WTC11 (cell line): ENCODE data around the gene ADAMTS7. TPM values are rescaled to one million over a fixed set of nuclear protein-coding genes. Genes with fewer than 3 reads are reported as not detected.
"Not testable (repeated sequence)": the region's sequence is repeated elsewhere in the genome, so short reads cannot be mapped to it uniquely, and the experiment has no call there.

ENCODE experiments used
- ATAC-seq: fragments of 200-7000 bp; cut with Tn5 transposase; 2 replicates; pipeline ENCODE4 v1.10.0; 2021; ENCODE audit warnings: mild to moderate bottlenecking, moderate library complexity
- CTCF ChIA-PET: fragments of 300-600 bp; sonication (Branson Sonifier 250); formaldehyde crosslinking; loops from one replicate; lab custom pipeline; 2021; ENCODE audit warnings: antibody characterized with exemption; lab: Charles Lee
- POLR2A ChIA-PET: fragments of 350-600 bp; sonication (Branson Sonifier 250); formaldehyde crosslinking; loops from one replicate; lab custom pipeline; 2021; ENCODE audit warnings: antibody characterized with exemption; lab: Charles Lee
- DNase-seq: peaks from one replicate; pipeline ENCODE4 v3.0.0; 2021; ENCODE audit warnings: low spot score
- H3K27ac Mint-ChIP-seq: 2 replicates; pipeline ENCODE4 v1.8.0; 2021; ENCODE audit warnings: mixed read lengths
- H3K27me3 Mint-ChIP-seq: 2 replicates; pipeline ENCODE4 v1.8.0; 2021; ENCODE audit warnings: low read depth, mild to moderate bottlenecking, moderate library complexity, mixed read lengths
- H3K36me3 Mint-ChIP-seq: 2 replicates; pipeline ENCODE4 v1.8.0; 2021; ENCODE audit warnings: mixed read lengths
- H3K4me1 Mint-ChIP-seq: 2 replicates; pipeline ENCODE4 v1.8.0; 2022; ENCODE audit warnings: mixed read lengths
- H3K4me3 Mint-ChIP-seq: 2 replicates; pipeline ENCODE4 v1.8.0; 2021; ENCODE audit warnings: mild to moderate bottlenecking, moderate library complexity, mixed read lengths
- H3K9me3 Mint-ChIP-seq: 2 replicates; pipeline ENCODE4 v1.8.0; 2021; ENCODE audit warnings: mixed read lengths
- AR ChIP-seq: fragments of 250-450 bp; sonication (Bioruptor Pico); IDR thresholded peaks from 2 replicates; pipeline ENCODE4 v1.9.0; 2021; ENCODE audit warnings: mild to moderate bottlenecking
- ATF3 ChIP-seq: sonication (generic); formaldehyde crosslinking; conservative IDR thresholded peaks from 2 replicates; pipeline ENCODE4 v1.8.1; 2022; ENCODE audit warnings: mild to moderate bottlenecking, missing genetic modification reagents
- ATF6 ChIP-seq: sonication (generic); formaldehyde crosslinking; IDR thresholded peaks from 2 replicates; pipeline ENCODE4 v1.8.1; 2023; ENCODE audit warnings: mild to moderate bottlenecking, missing genetic modification reagents
- GRHL2 ChIP-seq: fragments of 250-450 bp; sonication (Bioruptor Pico); IDR thresholded peaks from 2 replicates; pipeline ENCODE4 v1.8.0; 2022; ENCODE audit warnings: mild to moderate bottlenecking, moderate library complexity; ENCODE audit not compliant: insufficient replicate concordance, severe bottlenecking
- MXD4 ChIP-seq: fragments of 250-450 bp; sonication (Bioruptor Pico); IDR thresholded peaks from 2 replicates; pipeline ENCODE4 v1.8.0; 2021; ENCODE audit warnings: mild to moderate bottlenecking, moderate library complexity, borderline replicate concordance
- MYBL2 ChIP-seq: sonication (generic); formaldehyde crosslinking; IDR thresholded peaks from 2 replicates; pipeline ENCODE4 v1.8.1; 2023; ENCODE audit warnings: mild to moderate bottlenecking, moderate library complexity, missing genetic modification reagents
- NFE2L1 ChIP-seq: sonication (generic); formaldehyde crosslinking; IDR thresholded peaks from 2 replicates; pipeline ENCODE4 v1.8.1; 2023; ENCODE audit warnings: missing genetic modification reagents
- NR1H2 ChIP-seq: sonication (generic); formaldehyde crosslinking; IDR thresholded peaks from 2 replicates; pipeline ENCODE4 v1.9.0; 2021; ENCODE audit warnings: mild to moderate bottlenecking, moderate library complexity, missing genetic modification reagents
- OVOL2 ChIP-seq: fragments of 250-450 bp; sonication (Bioruptor Pico); IDR thresholded peaks from 2 replicates; pipeline ENCODE4 v1.9.0; 2021; ENCODE audit warnings: mild to moderate bottlenecking, borderline replicate concordance
- PREB ChIP-seq: sonication (generic); formaldehyde crosslinking; IDR thresholded peaks from 2 replicates; pipeline ENCODE4 v1.8.1; 2022; ENCODE audit warnings: mild to moderate bottlenecking, missing genetic modification reagents, moderate library complexity, borderline replicate concordance
- RELA ChIP-seq: sonication (generic); formaldehyde crosslinking; IDR thresholded peaks from 2 replicates; pipeline ENCODE4 v1.8.1; 2022; ENCODE audit warnings: missing genetic modification reagents, mild to moderate bottlenecking, borderline replicate concordance
- SMAD4 ChIP-seq: sonication (generic); formaldehyde crosslinking; IDR thresholded peaks from 2 replicates; pipeline ENCODE4 v1.8.0; 2022; ENCODE audit warnings: mild to moderate bottlenecking, missing genetic modification reagents
- SOX15 ChIP-seq: fragments of 250-450 bp; sonication (Bioruptor Pico); IDR thresholded peaks from 2 replicates; pipeline ENCODE4 v1.9.0; 2021; ENCODE audit warnings: mild to moderate bottlenecking
- TEAD1 ChIP-seq: sonication (generic); formaldehyde crosslinking; IDR thresholded peaks from 2 replicates; pipeline ENCODE4 v1.8.0; 2022; ENCODE audit warnings: mild to moderate bottlenecking, missing genetic modification reagents
- USF1 ChIP-seq: sonication (generic); formaldehyde crosslinking; IDR thresholded peaks from 2 replicates; pipeline ENCODE4 v1.8.0; 2022; ENCODE audit warnings: mild to moderate bottlenecking, missing genetic modification reagents
- USF2 ChIP-seq: sonication (generic); formaldehyde crosslinking; IDR thresholded peaks from 2 replicates; pipeline ENCODE4 v1.8.1; 2023; ENCODE audit warnings: mild to moderate bottlenecking, missing genetic modification reagents, moderate library complexity
- ZBTB21 ChIP-seq: sonication (generic); formaldehyde crosslinking; IDR thresholded peaks from 2 replicates; pipeline ENCODE4 v1.8.1; 2023; ENCODE audit warnings: mild to moderate bottlenecking, missing genetic modification reagents, borderline replicate concordance
- ZMAT4 ChIP-seq: fragments of 250-450 bp; sonication (Bioruptor Pico); IDR thresholded peaks from 2 replicates; pipeline ENCODE4 v1.9.0; 2021; ENCODE audit warnings: mild to moderate bottlenecking
- ZNF263 ChIP-seq: sonication (generic); formaldehyde crosslinking; IDR thresholded peaks from 2 replicates; pipeline ENCODE4 v1.8.1; 2022; ENCODE audit warnings: low read depth, mild to moderate bottlenecking, moderate library complexity, missing genetic modification reagents
- ZNF425 ChIP-seq: fragments of 250-450 bp; sonication (Bioruptor Pico); conservative IDR thresholded peaks from 2 replicates; pipeline ENCODE4 v1.9.0; 2021; ENCODE audit warnings: mild to moderate bottlenecking
- ZNF671 ChIP-seq: fragments of 250-450 bp; sonication (Bioruptor Pico); IDR thresholded peaks from 2 replicates; pipeline ENCODE4 v1.8.0; 2021; ENCODE audit warnings: mild to moderate bottlenecking
- total RNA-seq: library from RNA; stranded (reverse); gene quantifications from 3 replicates; pipeline ENCODE4 v1.2.3, GENCODE V29; 2021

The ADAMTS7 gene
- total RNA-seq, 1 experiment from 2014 or later = 70.3 TPM

GRCh38 chr15:78732634-78733033, 78.6 kb downstream of the ADAMTS7 start:
- no peak overlapping the region for H3K27ac Mint-ChIP-seq
- no peak for DNase-seq
- TF ChIP-seq TEAD1 (no peak), PREB (CRISPR knock-in tag) (no peak), ZBTB21 (CRISPR knock-in tag) (no peak), ATF3 (CRISPR knock-in tag) (no peak), MXD4 (CRISPR knock-in tag) (no peak), NR1H2 (CRISPR knock-in tag) (no peak), NFE2L1 (no peak)
- TF ChIP-seq, all 79 proteins: peak for 0
- Mint-ChIP-seq H3K9me3 (no peaks in the 10 kb centered on the region), H3K4me1 (peaks cover 6% of the 10 kb centered on the region), H3K36me3 (no peaks in the 10 kb centered on the region), H3K4me3 (no peak overlapping the region), H3K27me3 (peaks cover 16% of the 10 kb centered on the region; the same call in 1 of the 2 replicates)
- ATAC-seq = no peak
- CTCF ChIA-PET = no interaction called here
- POLR2A ChIA-PET = no interaction called here

- CTCF ChIA-PET = no interaction called here
- no peak for TF ChIP-seq OVOL2
- no peak for TF ChIP-seq SMAD4 (CRISPR knock-in tag)
- no peak for TF ChIP-seq ATF6 (CRISPR knock-in tag)
- no peak for TF ChIP-seq ZNF263
- TF ChIP-seq MYBL2 (CRISPR knock-in tag) = no peak
- no peak for TF ChIP-seq RELA
- no peak for TF ChIP-seq ZNF425 (CRISPR knock-in tag)
- TF ChIP-seq USF2 = no peak
- no peak for TF ChIP-seq SOX15
- no peak for TF ChIP-seq ZNF671 (CRISPR knock-in tag)
- TF ChIP-seq AR (CRISPR knock-in tag) = no peak
- TF ChIP-seq GRHL2 = no peak
- TF ChIP-seq ZBTB21 (CRISPR knock-in tag) = no peak
- TF ChIP-seq USF1 (CRISPR knock-in tag) = no peak
- no peak for TF ChIP-seq ZMAT4
- TF ChIP-seq, all 79 proteins: peak for 0
- Mint-ChIP-seq H3K27ac (no peak overlapping the region), H3K4me3 (no peak overlapping the region), H3K27me3 (peaks cover 17% of the 10 kb centered on the region; the same call in 1 of the 2 replicates), H3K9me3 (no peaks in the 10 kb centered on the region), H3K36me3 (no peaks in the 10 kb centered on the region), H3K4me1 (peaks cover 12% of the 10 kb centered on the region)
- DNase-seq = no peak
- POLR2A ChIA-PET = no interaction called here
- ATAC-seq = no peak
Measured at GRCh38 chr15:78730955-78731354, 80.3 kb downstream of the ADAMTS7 start.

DNA sequence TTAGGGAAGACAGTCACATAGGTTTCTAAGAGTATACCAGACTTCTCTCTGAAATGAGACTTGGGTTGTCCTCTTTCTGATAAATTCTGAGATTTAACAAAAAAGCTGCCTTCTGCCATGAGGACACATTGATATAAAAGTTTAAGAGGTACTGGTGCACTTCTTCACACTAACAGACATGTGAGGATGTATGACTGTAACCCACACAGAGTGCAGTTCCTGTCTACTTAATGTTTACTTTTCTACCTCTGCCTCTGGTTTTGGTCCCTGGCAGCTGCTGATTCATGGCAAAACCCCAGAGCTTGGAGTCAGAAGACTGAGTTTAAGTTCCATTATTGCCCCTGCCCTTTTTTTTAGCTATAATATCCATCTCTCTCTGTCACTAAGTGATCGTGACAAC, 82.8 kb downstream of the ADAMTS7 start:
- DNase-seq, POLR2A ChIA-PET, H3K4me1 Mint-ChIP-seq, H3K27me3 Mint-ChIP-seq, ATAC-seq, H3K27ac Mint-ChIP-seq, H3K36me3 Mint-ChIP-seq, H3K4me3 Mint-ChIP-seq, H3K9me3 Mint-ChIP-seq: not testable (repeated sequence)
- CTCF ChIA-PET = interaction anchor here (1.0 to 1.6 kb wide), 2 partner anchors 12 to 108 kb away, joined by 5 read pairs; partner anchors contain the start of gene CHRNA3
